Tracheal epithelial cell (primary cell): Measurements from ENCODE around the gene L2HGDH. TPM values are rescaled to one million over a fixed set of nuclear protein-coding genes. Genes with fewer than 3 reads are reported as not detected.

Experiments
- total RNA-seq: library from RNA; depleted of rRNA; stranded (reverse); fragments of >200 nt; gene quantifications from 2 replicates; pipeline ENCODE4 v1.2.1, GENCODE V29; 2014

Gene L2HGDH
- 7.0 and 12.1 TPM in 2 replicates for total RNA-seq

GRCh38 chr14:50311972-50312733, at the start of gene L2HGDH, which contains the start of gene DMAC2L:
Gene L2HGDH (minus strand): TSS chr14:50312229. CDS start chr14:50312150, 79 bp downstream.
Gene DMAC2L (plus strand): TSS chr14:50312324. CDS start chr14:50321488, 9,164 bp downstream.

GRCh38 chr14:50231475-50232275, 80.4 kb downstream of the L2HGDH start, which contains the start of gene SOS2:
Gene SOS2 (minus strand): TSS chr14:50231578. CDS start chr14:50231283, 295 bp downstream.

Other genes with a start within 250 kb of the L2HGDH start
- 3.6 and 4.5 TPM in 2 replicates for gene VCPKMT, start 195.7 kb downstream of the L2HGDH start, total RNA-seq
- 21.7 and 22.2 TPM in 2 replicates for gene SOS2, start 80.7 kb downstream of the L2HGDH start, total RNA-seq
- gene DMAC2L, start 95 bp upstream of the L2HGDH start, total RNA-seq, result 5.5 and 9.2 TPM in 2 replicates
- 5.3 and 14.2 TPM in 2 replicates for gene CDKL1, start 84.7 kb upstream of the L2HGDH start, total RNA-seq
- gene MAP4K5, start 220.3 kb upstream of the L2HGDH start, total RNA-seq, result 32.2 and 58.1 TPM in 2 replicates
- gene ATL1, start 247.9 kb upstream of the L2HGDH start, total RNA-seq, result 1.1 and 4.6 TPM in 2 replicates